NB4 (cell line): ENCODE data around the gene RFTN1.

Experiments used
- CTCF ChIP-seq: IDR thresholded peaks from one replicate; pipeline ENCODE4 v1.5.1; 2012; ENCODE audit warnings: low read depth, low read length
- MYC ChIP-seq: IDR thresholded peaks from 2 replicates; pipeline ENCODE4 v1.6.1; 2011; ENCODE audit warnings: low read depth, low read length
- POLR2A ChIP-seq: IDR thresholded peaks from 2 replicates; pipeline ENCODE4 v1.6.1; 2011; ENCODE audit warnings: mild to moderate bottlenecking; ENCODE audit not compliant: insufficient read length; ENCODE audit errors: extremely low read depth

GRCh38 chr3:16390581-16390980, 122.9 kb downstream of the RFTN1 start:
- no peak for TF ChIP-seq CTCF
- TF ChIP-seq MYC, result no peak
- no peak for TF ChIP-seq POLR2A
